DOHH2 (cell line): ENCODE data around the gene SAMD4B.
A peak's percentile ranks its signal among the peaks of the same experiment; 100 is the strongest.

Source experiments
- CTCF ChIP-seq: fragments of 200-600 bp; sonication (generic); IDR thresholded peaks from one replicate; pipeline ENCODE4 v1.5.1; 2014; ENCODE audit warnings: antibody characterized with exemption, mild to moderate bottlenecking, low read depth, low read length; ENCODE audit not compliant: poor library complexity, severe bottlenecking
- EZH2phosphoT487 ChIP-seq: fragments of 200-600 bp; sonication (generic); IDR thresholded peaks from 2 replicates; pipeline ENCODE4 v1.6.1; 2017; ENCODE audit warnings: borderline replicate concordance, mild to moderate bottlenecking, antibody characterized with exemption, low read length, moderate library complexity, mixed read lengths

DNA sequence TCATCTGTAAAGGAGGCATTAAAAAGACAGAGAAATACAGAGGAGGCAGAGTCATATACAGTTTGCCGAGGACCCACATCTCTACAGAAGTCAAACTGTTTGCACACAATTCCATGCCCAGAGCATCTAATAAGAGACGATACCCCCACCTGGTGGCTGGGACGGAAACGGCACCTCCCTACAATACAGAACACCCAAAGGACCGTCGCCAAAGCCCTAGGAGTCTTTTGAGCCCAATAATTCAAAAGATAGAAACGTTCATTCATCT lies 69.5 kb downstream of the SAMD4B start:
- peak; percentile 96 for TF ChIP-seq CTCF
- no peak for TF ChIP-seq EZH2phosphoT487
